ENCODE measurements around the gene PRR29. TPM values are rescaled to one million over a fixed set of nuclear protein-coding genes. Genes with fewer than 3 reads are reported as not detected.

PRR29 gene
- total RNA-seq, 4 donors from 2014 or later = 0.29 to 2.8 (median 1.5) TPM; not detected in 1

- intact Hi-C loops (cut with DNase I; ENCODE audit: low total_unique reads) = no loop called here
Observed at GRCh38 chr17:63997341-63998048, 656 bp upstream of the PRR29 start.

DNA sequence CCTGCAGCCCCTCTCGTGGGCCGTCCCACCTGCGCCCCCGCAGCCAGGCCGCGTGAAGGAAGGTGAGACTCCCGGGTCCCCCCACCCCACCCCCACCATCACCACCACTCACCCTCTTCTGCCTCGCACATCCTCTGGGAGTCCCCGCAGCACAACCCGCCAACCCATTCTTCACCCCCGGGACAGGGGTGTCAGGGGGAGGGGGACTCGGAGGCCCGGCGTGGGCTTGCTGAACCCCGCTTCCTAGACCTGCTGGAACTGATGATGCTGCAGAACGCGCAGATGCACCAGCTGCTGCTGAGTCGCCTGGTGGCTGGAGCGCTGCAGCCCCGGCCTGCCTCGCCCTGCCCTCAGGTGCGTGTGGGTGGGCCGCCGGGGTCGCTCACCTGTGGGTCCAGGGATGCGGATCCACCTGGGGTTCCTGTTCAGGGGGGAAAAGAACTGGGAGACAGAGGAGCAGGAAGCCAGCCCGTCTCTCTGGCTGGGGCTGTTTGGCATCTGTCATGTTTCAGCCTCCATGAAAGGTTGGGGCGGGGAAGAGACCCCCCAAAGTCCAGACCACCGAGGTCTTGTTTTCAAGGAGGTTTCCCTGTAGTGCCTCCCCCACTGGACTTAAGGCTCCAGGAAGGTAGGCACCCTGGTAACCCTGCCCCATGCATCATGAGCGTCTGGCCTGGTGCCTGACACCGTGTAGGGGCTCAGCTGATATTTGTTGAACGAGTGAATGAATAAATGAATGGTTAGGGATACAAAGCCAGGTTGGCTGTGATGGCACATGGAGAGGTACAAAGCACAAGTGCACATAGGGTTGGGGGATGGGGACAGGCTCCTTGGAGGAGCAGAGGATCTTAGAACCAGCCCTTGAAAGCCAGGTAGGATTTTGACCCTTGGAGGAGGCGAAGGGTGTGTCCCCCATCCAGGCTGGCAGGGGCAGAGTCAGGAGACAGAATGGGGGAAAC lies 849 bp downstream of the PRR29 start:
- Histone ChIP-seq H3K27me3 (no peaks in the 10 kb centered on the region), H3K27ac (no peak overlapping the region), H3K4me3 (peak overlapping the region; percentile 31 to 32), H3K4me1 (peaks cover 0 to 6% of the 10 kb centered on the region in 2 donors), H3K9me3 (no peaks in the 10 kb centered on the region), H3K36me3 (no peaks in the 10 kb centered on the region)
- intact Hi-C loops (cut with DNase I; ENCODE audit: low total_unique reads) = no loop called here
- TF ChIP-seq, protein P1, sequence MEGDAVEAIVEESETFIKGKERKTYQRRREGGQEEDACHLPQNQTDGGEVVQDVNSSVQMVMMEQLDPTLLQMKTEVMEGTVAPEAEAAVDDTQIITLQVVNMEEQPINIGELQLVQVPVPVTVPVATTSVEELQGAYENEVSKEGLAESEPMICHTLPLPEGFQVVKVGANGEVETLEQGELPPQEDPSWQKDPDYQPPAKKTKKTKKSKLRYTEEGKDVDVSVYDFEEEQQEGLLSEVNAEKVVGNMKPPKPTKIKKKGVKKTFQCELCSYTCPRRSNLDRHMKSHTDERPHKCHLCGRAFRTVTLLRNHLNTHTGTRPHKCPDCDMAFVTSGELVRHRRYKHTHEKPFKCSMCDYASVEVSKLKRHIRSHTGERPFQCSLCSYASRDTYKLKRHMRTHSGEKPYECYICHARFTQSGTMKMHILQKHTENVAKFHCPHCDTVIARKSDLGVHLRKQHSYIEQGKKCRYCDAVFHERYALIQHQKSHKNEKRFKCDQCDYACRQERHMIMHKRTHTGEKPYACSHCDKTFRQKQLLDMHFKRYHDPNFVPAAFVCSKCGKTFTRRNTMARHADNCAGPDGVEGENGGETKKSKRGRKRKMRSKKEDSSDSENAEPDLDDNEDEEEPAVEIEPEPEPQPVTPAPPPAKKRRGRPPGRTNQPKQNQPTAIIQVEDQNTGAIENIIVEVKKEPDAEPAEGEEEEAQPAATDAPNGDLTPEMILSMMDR (IDR thresholded peaks at IDR 0.05) = no peak
- TF ChIP-seq POLR2A (IDR thresholded peaks at IDR 0.05) = no peak
- peak in 1 of 2 donors; percentile 15 for DNase-seq

More at GRCh38 chr17:63997341-63998048, 656 bp upstream of the PRR29 start:
- H3K27ac ChIP-seq = peak overlapping the region in 1 of 2 donors; percentile 5
- H3K9me3 ChIP-seq = no peaks in the 10 kb centered on the region
- H3K4me3 ChIP-seq = peak overlapping the region; percentile 31 to 32
- peak in 1 of 2 donors; percentile 20 for DNase-seq
- peaks cover 0 to 6% of the 10 kb centered on the region in 2 donors for H3K4me1 ChIP-seq
- no peak for TF ChIP-seq POLR2A (IDR thresholded peaks at IDR 0.05)
- TF ChIP-seq, protein P1 (IDR thresholded peaks at IDR 0.05) = no peak
- no peaks in the 10 kb centered on the region for H3K36me3 ChIP-seq
- H3K27me3 ChIP-seq = no peaks in the 10 kb centered on the region

DNA sequence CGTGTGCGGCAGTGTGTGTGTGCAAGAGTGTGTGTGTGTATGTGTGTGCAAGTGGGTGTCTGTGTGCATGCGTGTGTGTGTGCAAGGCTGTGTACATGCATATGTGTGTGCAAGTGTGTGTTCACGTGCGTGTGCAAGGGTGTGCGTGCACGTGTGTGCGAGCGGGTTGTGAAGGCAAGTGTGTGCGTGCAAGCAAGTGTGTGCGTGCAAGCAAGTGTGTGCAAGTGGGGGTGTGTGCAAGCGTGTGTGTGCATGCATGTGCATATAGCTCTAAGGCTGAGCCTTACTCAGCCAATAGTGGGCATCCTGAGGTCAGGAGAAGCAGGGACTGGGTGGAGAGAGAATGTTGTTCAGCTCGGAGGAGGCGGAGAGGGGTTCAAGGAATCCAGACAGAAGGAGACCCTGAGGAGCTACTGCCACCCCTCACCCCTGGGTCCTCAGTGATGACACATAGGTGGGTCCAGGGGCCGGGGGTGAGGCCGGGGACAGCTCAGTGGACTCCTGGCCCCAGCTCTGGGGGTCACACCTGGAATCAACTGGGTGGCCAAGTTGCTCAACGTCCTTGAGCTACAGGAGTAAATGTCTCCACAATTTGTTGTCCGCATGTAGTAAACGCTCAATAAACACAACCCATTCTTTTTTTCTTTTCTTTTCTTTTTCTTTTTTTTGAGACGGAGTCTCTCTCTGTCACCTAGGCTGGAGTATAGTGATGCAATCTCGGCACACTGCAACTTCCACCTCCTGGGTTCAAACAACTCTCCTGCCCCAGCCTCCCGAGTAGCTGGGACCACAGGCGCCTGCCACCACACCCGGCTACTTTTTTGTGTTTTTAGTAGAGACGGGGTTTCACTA lies 1.8 kb downstream of the PRR29 start:
- no peaks in the 10 kb centered on the region for H3K27me3 ChIP-seq
- DNase-seq = peak in 1 of 2 donors; percentile 12
- intact Hi-C loops (cut with DNase I; ENCODE audit: low total_unique reads) = no loop called here

GRCh38 chr17:64001091-64001579 lies 3.0 kb downstream of the PRR29 start:
- TF ChIP-seq, protein P1 (IDR thresholded peaks at IDR 0.05) = no peak
- no peak for TF ChIP-seq POLR2A (IDR thresholded peaks at IDR 0.05)
- DNase-seq = peak in 1 of 2 donors; percentile 12
- H3K4me3 ChIP-seq = no peak overlapping the region
- no peaks in the 10 kb centered on the region for H3K36me3 ChIP-seq
- H3K27ac ChIP-seq = peak overlapping the region in 1 of 2 donors; percentile 54
- H3K4me1 ChIP-seq = peaks cover 0 to 6% of the 10 kb centered on the region in 2 donors
- intact Hi-C loops (cut with DNase I; ENCODE audit: low total_unique reads) = no loop called here
- H3K9me3 ChIP-seq = no peaks in the 10 kb centered on the region
- no peaks in the 10 kb centered on the region for H3K27me3 ChIP-seq

More for the DNA sequence above, 1.8 kb downstream of the PRR29 start:
- TF ChIP-seq POLR2A (IDR thresholded peaks at IDR 0.05) = no peak
- TF ChIP-seq, protein P1 (IDR thresholded peaks at IDR 0.05) = no peak
- Histone ChIP-seq H3K36me3 (no peaks in the 10 kb centered on the region), H3K27ac (no peak overlapping the region), H3K9me3 (no peaks in the 10 kb centered on the region), H3K4me3 (no peak overlapping the region), H3K4me1 (peaks cover 0 to 6% of the 10 kb centered on the region in 2 donors)
